ENCODE data around the gene SYNE2. TPM values are rescaled to one million over a fixed set of nuclear protein-coding genes. Genes with fewer than 3 reads are reported as not detected.

Gene SYNE2
- total and polyA plus RNA-seq, 2 donors (not counting 3 experiments of a cell fraction or from before 2014, with no cell fraction given) = 16.0 to 53.7 TPM

- Histone ChIP-seq H2AFZ (ENCODE audit: low read depth, low read length) (no peak overlapping the region), H3K27me3 (ENCODE audit: control insufficient read depth in 2 of 2, insufficient read depth in 2 of 2, low read length in 2 of 2) (no peaks in the 10 kb centered on the region), H3K4me1 (ENCODE audit: control insufficient read depth, extremely low read depth, insufficient read depth, low read length) (no peaks in the 10 kb centered on the region), H3K36me3 (ENCODE audit: control insufficient read depth in 2 of 2, extremely low read depth in 1 of 2, insufficient read depth in 2 of 2, low read length in 2 of 2) (no peaks in the 10 kb centered on the region), H3K9ac (replicated peaks; ENCODE audit: extremely low read depth, insufficient read depth, low read length) (no peak overlapping the region), H3K9me1 (replicated peaks; ENCODE audit: control insufficient read depth, extremely low read depth, insufficient read depth, low read length) (no peaks in the 10 kb centered on the region), H3K4me2 (ENCODE audit: insufficient read depth, low read length) (no peak overlapping the region), H3K4me3 (replicated peaks in 1 of 3; ENCODE audit: insufficient read depth in 1 of 3, low read depth in 1 of 3, low read length in 3 of 3) (no peak overlapping the region), H4K20me1 (replicated peaks; ENCODE audit: control insufficient read depth, extremely low read depth, insufficient read depth, low read length) (no peaks in the 10 kb centered on the region), H3K79me2 (ENCODE audit: control insufficient read depth, insufficient read depth, low read length) (no peaks in the 10 kb centered on the region), H3K27ac (ENCODE audit: insufficient read depth, low read depth, low read length) (no peak overlapping the region), H3K9me3 (replicated peaks; ENCODE audit: control insufficient read depth, insufficient read depth, low read length) (no peaks in the 10 kb centered on the region)
- intact Hi-C loops (cut with micrococcal nuclease) (no loop called here), dilution Hi-C loops (cut with MboI; ENCODE audit: extremely low pct_ligation_motif_present, low sequenced_read_pairs) (no loop called here)
- no TSS peak for BruUV-seq (replicated peaks)
- FAIRE-seq (no peak), DNase-seq (ENCODE audit: low read depth, low spot score) (no peak)
- POLR2A ChIA-PET = interaction anchor here (0.7 kb wide), 1 partner anchor 114 kb away, joined by 11 read pairs; no protein-coding TSS in a partner anchor
- CTCF ChIA-PET = interaction anchor here (0.7 to 1.8 kb wide), 3 partner anchors 10 to 145 kb away, joined by 3 to 4 read pairs (median 3); no protein-coding TSS in a partner anchor
- TF ChIP-seq MAX (IDR thresholded peaks at IDR 0.05; ENCODE audit: insufficient read depth, insufficient read length) = no peak
- no peak for TF ChIP-seq CTCF (IDR thresholded peaks at IDR 0.05; ENCODE audit: extremely low read depth in 1 of 2, insufficient read depth in 1 of 2, low read depth in 1 of 2, low read length in 2 of 2)
- no peak for TF ChIP-seq POLR2AphosphoS5 (IDR thresholded peaks at IDR 0.05; ENCODE audit: insufficient read depth, low read depth, low read length)
- no peak for TF ChIP-seq GATA2 (IDR thresholded peaks at IDR 0.05; ENCODE audit: insufficient read depth, insufficient read length, low read depth, low read length)
- TF ChIP-seq JUN (IDR thresholded peaks at IDR 0.05; ENCODE audit: borderline replicate concordance, insufficient read depth, insufficient read length, low read depth) = no peak
- TF ChIP-seq MYC (IDR thresholded peaks at IDR 0.05; ENCODE audit: low read depth, low read length) = no peak
- no peak for TF ChIP-seq POLR2A (IDR thresholded peaks at IDR 0.05; ENCODE audit: low read depth, low read length)
- TF ChIP-seq FOS (IDR thresholded peaks at IDR 0.05; ENCODE audit: borderline replicate concordance, insufficient read depth, low read length) = no peak
- TF ChIP-seq EZH2 (IDR thresholded peaks at IDR 0.05; ENCODE audit: borderline replicate concordance, low read depth, low read length, severe bottlenecking) = no peak
Observed at GRCh38 chr14:64149921-64150320, 297.1 kb downstream of the SYNE2 start.

All from endothelial cell of umbilical vein (primary cell).